DND-41 (cell line): ENCODE results near the gene FAM219A.

Experiments
- ATAC-seq: fragments of 200-7000 bp; cut with Tn5 transposase; 3 replicates; pipeline ENCODE4 v1.9.1; 2021; ENCODE audit warnings: low read depth; ENCODE audit not compliant: insufficient read depth
- DNase-seq: peaks from one replicate; pipeline ENCODE4 v3.0.0-alpha.2; 2020
- H2AFZ ChIP-seq: 2 replicates; pipeline ENCODE4 v1.6.0; 2012; ENCODE audit warnings: low read depth, low read length
- H3K27ac ChIP-seq: 2 replicates; pipeline ENCODE4 v1.5.1; 2012; ENCODE audit warnings: low read length, inconsistent platforms
- H3K27me3 ChIP-seq: fragments of 200-600 bp; sonication (generic); 2 replicates; pipeline ENCODE4 v1.6.0; 2012; ENCODE audit warnings: low read length, mild to moderate bottlenecking, inconsistent platforms; ENCODE audit not compliant: insufficient read depth, poor library complexity
- H3K36me3 ChIP-seq: 2 replicates; pipeline ENCODE4 v1.5.1; 2012; ENCODE audit warnings: low read length, inconsistent platforms; ENCODE audit not compliant: insufficient read depth
- H3K4me1 ChIP-seq: 2 replicates; pipeline ENCODE4 v1.5.1; 2012; ENCODE audit warnings: mild to moderate bottlenecking, low read length; ENCODE audit not compliant: insufficient read depth
- H3K4me2 ChIP-seq: 2 replicates; pipeline ENCODE4 v1.6.0; 2012; ENCODE audit warnings: mild to moderate bottlenecking, moderate library complexity, low read length, inconsistent platforms; ENCODE audit not compliant: insufficient read depth
- H3K4me3 ChIP-seq, 2 experiments: fragments of 200-600 bp in 1 of 2; shearing (Covaris generic) in 1 of 2; 2 replicates each; pipeline ENCODE4 v1.5.1; 2012 to 2016; ENCODE audit warnings: inconsistent platforms in 2 of 2, low read length in 2 of 2, mild to moderate bottlenecking in 2 of 2, low read depth in 1 of 2, moderate library complexity in 1 of 2
- H3K79me2 ChIP-seq: 2 replicates; pipeline ENCODE4 v1.6.0; 2012; ENCODE audit warnings: low read length, inconsistent platforms; ENCODE audit not compliant: insufficient read depth
- H3K9ac ChIP-seq: 2 replicates; pipeline ENCODE4 v1.6.0; 2012; ENCODE audit warnings: low read depth, mild to moderate bottlenecking, inconsistent platforms, low read length, moderate library complexity
- H3K9me3 ChIP-seq: 2 replicates; pipeline ENCODE4 v1.5.1; 2012; ENCODE audit warnings: low read length, moderate library complexity, mild to moderate bottlenecking, inconsistent platforms; ENCODE audit not compliant: insufficient read depth, severe bottlenecking
- H4K20me1 ChIP-seq: 2 replicates; pipeline ENCODE4 v1.6.0; 2012; ENCODE audit warnings: low read length; ENCODE audit not compliant: insufficient read depth
- EZH2 ChIP-seq: IDR thresholded peaks from 3 replicates; pipeline ENCODE4 v1.6.1; 2012; ENCODE audit warnings: borderline replicate concordance, low read depth, mild to moderate bottlenecking, moderate library complexity, low read length, inconsistent platforms; ENCODE audit not compliant: severe bottlenecking
- TF ChIP-seq, protein P1 (sequence below): IDR thresholded peaks from 2 replicates; pipeline ENCODE4 v1.5.1; 2012; ENCODE audit warnings: borderline replicate concordance, low read length, moderate library complexity, mild to moderate bottlenecking; ENCODE audit not compliant: poor library complexity, severe bottlenecking; ENCODE audit errors: extremely low read depth

The FAM219A gene

GRCh38 chr9:34417734-34418133, 40.6 kb downstream of the FAM219A start:
- no peak for DNase-seq
- no peaks in the 10 kb centered on the region for H3K4me1 ChIP-seq
- no peak for ATAC-seq
- TF ChIP-seq, protein P1, sequence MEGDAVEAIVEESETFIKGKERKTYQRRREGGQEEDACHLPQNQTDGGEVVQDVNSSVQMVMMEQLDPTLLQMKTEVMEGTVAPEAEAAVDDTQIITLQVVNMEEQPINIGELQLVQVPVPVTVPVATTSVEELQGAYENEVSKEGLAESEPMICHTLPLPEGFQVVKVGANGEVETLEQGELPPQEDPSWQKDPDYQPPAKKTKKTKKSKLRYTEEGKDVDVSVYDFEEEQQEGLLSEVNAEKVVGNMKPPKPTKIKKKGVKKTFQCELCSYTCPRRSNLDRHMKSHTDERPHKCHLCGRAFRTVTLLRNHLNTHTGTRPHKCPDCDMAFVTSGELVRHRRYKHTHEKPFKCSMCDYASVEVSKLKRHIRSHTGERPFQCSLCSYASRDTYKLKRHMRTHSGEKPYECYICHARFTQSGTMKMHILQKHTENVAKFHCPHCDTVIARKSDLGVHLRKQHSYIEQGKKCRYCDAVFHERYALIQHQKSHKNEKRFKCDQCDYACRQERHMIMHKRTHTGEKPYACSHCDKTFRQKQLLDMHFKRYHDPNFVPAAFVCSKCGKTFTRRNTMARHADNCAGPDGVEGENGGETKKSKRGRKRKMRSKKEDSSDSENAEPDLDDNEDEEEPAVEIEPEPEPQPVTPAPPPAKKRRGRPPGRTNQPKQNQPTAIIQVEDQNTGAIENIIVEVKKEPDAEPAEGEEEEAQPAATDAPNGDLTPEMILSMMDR, result no peak
- no peak for TF ChIP-seq EZH2
- no peak overlapping the region for H3K27ac ChIP-seq
- H3K79me2 ChIP-seq, result no peaks in the 10 kb centered on the region
- no peak overlapping the region for H2AFZ ChIP-seq
- no peak overlapping the region for H3K9ac ChIP-seq
- no peak overlapping the region for H3K4me3 ChIP-seq
- H4K20me1 ChIP-seq, result peaks cover 25% of the 10 kb centered on the region
- H3K27me3 ChIP-seq, result no peaks in the 10 kb centered on the region
- H3K36me3 ChIP-seq, result no peaks in the 10 kb centered on the region
- H3K9me3 ChIP-seq, result no peaks in the 10 kb centered on the region
- H3K4me2 ChIP-seq, result no peak overlapping the region

GRCh38 chr9:34413231-34413852, 45.0 kb downstream of the FAM219A start:
- H2AFZ ChIP-seq, result no peak overlapping the region
- no peaks in the 10 kb centered on the region for H3K27me3 ChIP-seq
- ATAC-seq (peak; percentile 84), DNase-seq (peak; percentile 68)
- H3K4me3 ChIP-seq, result no peak overlapping the region
- no peak overlapping the region for H3K27ac ChIP-seq
- H3K9ac ChIP-seq, result no peak overlapping the region
- H3K4me1 ChIP-seq, result no peaks in the 10 kb centered on the region
- peaks cover 40% of the 10 kb centered on the region; the same call in 1 of the 2 replicates for H4K20me1 ChIP-seq
- TF ChIP-seq EZH2, result no peak
- TF ChIP-seq, protein P1, result no peak
- H3K4me2 ChIP-seq, result no peak overlapping the region
- H3K36me3 ChIP-seq, result no peaks in the 10 kb centered on the region
- H3K79me2 ChIP-seq, result no peaks in the 10 kb centered on the region
- no peaks in the 10 kb centered on the region for H3K9me3 ChIP-seq

- Histone ChIP-seq H3K4me1 (no peaks in the 10 kb centered on the region), H3K36me3 (no peaks in the 10 kb centered on the region), H3K9me3 (no peaks in the 10 kb centered on the region), H3K27ac (no peak overlapping the region), H3K79me2 (no peaks in the 10 kb centered on the region), H3K4me2 (no peak overlapping the region), H4K20me1 (peaks cover 48% of the 10 kb centered on the region), H3K27me3 (no peaks in the 10 kb centered on the region), H3K9ac (no peak overlapping the region), H2AFZ (no peak overlapping the region), H3K4me3 (no peak overlapping the region)
- no peak for ATAC-seq
- DNase-seq, result no peak
- TF ChIP-seq, protein P1, result no peak
- TF ChIP-seq EZH2, result no peak
These were observed 46.0 kb downstream of the FAM219A start for GRCh38 chr9:34412336-34412735.
